ENCODE results near the gene ROM1. TPM values are rescaled to one million over a fixed set of nuclear protein-coding genes. Genes with fewer than 3 reads are reported as not detected.
A peak's percentile ranks its signal among the peaks of the same experiment; 100 is the strongest.

The ROM1 gene
- total RNA-seq, 2 donors from 2014 or later = 11.4 to 12.6 TPM

GRCh38 chr11:62602141-62603071 is 10.7 kb upstream of the ROM1 start:
- Histone ChIP-seq H3K27me3 (replicated peaks; ENCODE audit: insufficient read depth) (no peaks in the 10 kb centered on the region), H3K4me1 (ENCODE audit: control insufficient read depth in 1 of 2, low read depth in 2 of 2) (peaks cover 20 to 40% of the 10 kb centered on the region in 2 donors), H3K27ac (peak overlapping the region; percentile 98 to 99)

GRCh38 chr11:62603072-62603408 is 10.0 kb upstream of the ROM1 start:
- ATAC-seq (ENCODE audit: insufficient number of reproducible peaks, low FRiP score, low read depth) = no peak
- Histone ChIP-seq H3K27me3 (replicated peaks; ENCODE audit: insufficient read depth) (no peaks in the 10 kb centered on the region), H3K36me3 (peaks cover 24% of the 10 kb centered on the region), H3K9me3 (no peaks in the 10 kb centered on the region), H3K4me1 (ENCODE audit: control insufficient read depth in 1 of 2, low read depth in 2 of 2) (peaks cover 20 to 40% of the 10 kb centered on the region in 2 donors), H3K4me3 (peak overlapping the region; percentile 98), H3K27ac (peak overlapping the region; percentile 98 to 99)
- no peak for DNase-seq (ENCODE audit: low spot score)
- no peak for TF ChIP-seq CTCF (IDR thresholded peaks at IDR 0.05)

More at GRCh38 chr11:62602141-62603071, 10.7 kb upstream of the ROM1 start:
- no peaks in the 10 kb centered on the region for H3K9me3 ChIP-seq
- peak; percentile 40 for ATAC-seq (ENCODE audit: insufficient number of reproducible peaks, low FRiP score, low read depth)
- no peak for DNase-seq (ENCODE audit: low spot score)
- no peak for TF ChIP-seq CTCF (IDR thresholded peaks at IDR 0.05)
- peaks cover 29% of the 10 kb centered on the region for H3K36me3 ChIP-seq
- peak overlapping the region; percentile 98 for H3K4me3 ChIP-seq

- DNase-seq (ENCODE audit: low spot score) (no peak), ATAC-seq (ENCODE audit: insufficient number of reproducible peaks, low FRiP score, low read depth) (no peak)
- no peak for TF ChIP-seq CTCF (IDR thresholded peaks at IDR 0.05)
- Histone ChIP-seq H3K9me3 (no peaks in the 10 kb centered on the region), H3K27ac (peak overlapping the region; percentile 98 to 99), H3K4me3 (no peak overlapping the region), H3K36me3 (peaks cover 24% of the 10 kb centered on the region), H3K27me3 (replicated peaks; ENCODE audit: insufficient read depth) (no peaks in the 10 kb centered on the region), H3K4me1 (ENCODE audit: control insufficient read depth in 1 of 2, low read depth in 2 of 2) (peaks cover 16 to 33% of the 10 kb centered on the region in 2 donors)
Observed at GRCh38 chr11:62603776-62604299, 9.2 kb upstream of the ROM1 start.

- Histone ChIP-seq H3K9me3 (no peaks in the 10 kb centered on the region), H3K4me3 (no peak overlapping the region), H3K27me3 (replicated peaks; ENCODE audit: insufficient read depth) (no peaks in the 10 kb centered on the region), H3K36me3 (peaks cover 28% of the 10 kb centered on the region), H3K4me1 (ENCODE audit: control insufficient read depth in 1 of 2, low read depth in 2 of 2) (peaks cover 10 to 27% of the 10 kb centered on the region in 2 donors), H3K27ac (peak overlapping the region in 1 of 2 donors; percentile 3)
- no peak for TF ChIP-seq CTCF (IDR thresholded peaks at IDR 0.05)
- DNase-seq (ENCODE audit: low spot score) (no peak), ATAC-seq (ENCODE audit: insufficient number of reproducible peaks, low FRiP score, low read depth) (no peak)
Observed at GRCh38 chr11:62604460-62605120, 8.5 kb upstream of the ROM1 start.

- H3K27me3 ChIP-seq (replicated peaks; ENCODE audit: insufficient read depth) = no peaks in the 10 kb centered on the region
- no peak for TF ChIP-seq CTCF (IDR thresholded peaks at IDR 0.05)
- no peak overlapping the region for H3K27ac ChIP-seq
- no peaks in the 10 kb centered on the region for H3K9me3 ChIP-seq
- no peak for ATAC-seq (ENCODE audit: insufficient number of reproducible peaks, low FRiP score, low read depth)
- peaks cover 1 to 27% of the 10 kb centered on the region in 2 donors for H3K4me1 ChIP-seq (ENCODE audit: control insufficient read depth in 1 of 2, low read depth in 2 of 2)
- H3K36me3 ChIP-seq = peaks cover 28% of the 10 kb centered on the region
- no peak for DNase-seq (ENCODE audit: low spot score)
- H3K4me3 ChIP-seq = no peak overlapping the region
Observed at GRCh38 chr11:62605467-62605866, 7.6 kb upstream of the ROM1 start.

Measured in thoracic aorta (tissue), 2 donors.